GM18507 (cell line): ENCODE data around the gene OR7G3.

Experiments
- DNase-seq: peaks from one replicate; pipeline ENCODE4 v3.0.0; 2011; ENCODE audit warnings: low read depth; ENCODE audit not compliant: insufficient read length; ENCODE audit errors: extremely low spot score
- FAIRE-seq: peaks from 2 replicates; lab custom pipeline; 2011; peaks lifted over from hg19 to GRCh38; lab: Jason Lieb, UNC

OR7G3 gene

GRCh38 chr19:9126900-9127405, at the start of gene OR7G3:
Gene OR7G3, minus strand, starts transcription at chr19:9126950. Its CDS starts 0 bp downstream, at chr19:9126950.
- no peak for FAIRE-seq

DNA sequence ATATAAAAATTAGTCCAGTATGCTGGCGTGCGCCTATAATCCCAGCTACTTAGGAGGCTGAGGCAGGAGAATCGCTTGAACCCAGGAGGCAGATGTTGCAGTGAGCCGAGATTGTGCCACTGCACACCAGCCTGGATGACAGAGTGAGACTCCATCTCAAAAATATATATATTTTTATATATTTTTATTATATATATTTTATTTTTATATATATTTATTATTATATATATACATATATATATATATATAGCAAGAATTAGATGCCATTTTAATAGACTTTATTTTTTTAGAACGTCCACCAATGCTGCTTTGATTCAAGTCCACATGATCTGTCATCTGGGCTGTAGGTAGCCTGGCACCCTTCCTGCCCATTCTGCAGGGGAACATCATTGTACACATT, 48.6 kb upstream of the OR7G3 start:
- no peak for FAIRE-seq
- DNase-seq: no peak

More at GRCh38 chr19:9126900-9127405, at the start of gene OR7G3:
- no peak for DNase-seq

DNA sequence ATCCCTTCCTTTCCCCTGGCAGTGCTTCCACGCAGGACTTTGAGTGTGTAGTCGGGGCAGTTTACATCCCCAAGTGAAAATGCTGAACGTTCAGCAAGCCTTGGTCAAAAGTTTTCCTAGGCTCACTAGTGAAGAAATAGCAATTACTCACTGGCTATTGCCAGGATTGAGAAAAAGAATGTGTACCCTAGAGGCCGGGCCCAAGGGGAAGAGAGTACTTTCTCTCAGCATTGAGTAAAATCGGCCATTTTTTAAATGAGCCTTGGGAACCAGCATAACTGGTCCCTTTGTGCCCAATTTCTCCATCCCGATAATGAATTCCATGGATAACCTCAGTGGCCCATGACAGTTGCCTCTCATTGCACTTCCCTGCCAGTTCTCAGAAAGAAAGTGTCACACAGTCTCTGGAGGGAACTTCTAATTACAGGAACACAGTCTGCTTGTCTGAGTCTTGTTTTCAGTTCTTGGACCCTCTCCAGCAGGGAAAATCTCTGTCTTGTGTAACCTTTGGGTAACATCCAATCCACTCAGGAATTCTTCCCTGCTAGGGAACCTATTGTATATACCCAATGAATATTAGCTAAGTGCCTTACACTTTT, 44.7 kb upstream of the OR7G3 start:
- FAIRE-seq: no peak
- DNase-seq: no peak

- FAIRE-seq: no peak
- no peak for DNase-seq
Measured at GRCh38 chr19:9166846-9167245, 40.1 kb upstream of the OR7G3 start.

- no peak for DNase-seq
- no peak for FAIRE-seq
Measured at GRCh38 chr19:9165261-9165660, 38.5 kb upstream of the OR7G3 start.

DNA sequence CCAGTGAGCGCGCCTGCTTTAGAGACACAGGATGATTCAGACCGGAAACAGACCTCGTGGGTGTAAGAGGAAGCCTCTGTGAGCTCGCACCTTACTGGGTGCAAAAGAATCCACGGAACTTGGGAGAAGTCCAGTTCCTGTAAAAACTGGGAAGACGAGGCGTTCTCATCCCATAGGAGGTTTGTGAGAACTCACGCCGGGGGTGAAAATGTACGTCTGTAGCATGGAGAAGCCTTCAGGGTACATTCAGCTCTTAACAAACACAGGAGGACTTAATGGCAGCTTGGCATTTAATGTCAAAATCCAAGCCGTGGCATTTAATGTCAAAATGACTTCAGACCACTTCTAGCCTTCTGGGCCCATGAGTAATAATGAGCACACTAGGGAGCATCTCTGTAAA, 34.7 kb upstream of the OR7G3 start:
- no peak for FAIRE-seq
- no peak for DNase-seq

DNA sequence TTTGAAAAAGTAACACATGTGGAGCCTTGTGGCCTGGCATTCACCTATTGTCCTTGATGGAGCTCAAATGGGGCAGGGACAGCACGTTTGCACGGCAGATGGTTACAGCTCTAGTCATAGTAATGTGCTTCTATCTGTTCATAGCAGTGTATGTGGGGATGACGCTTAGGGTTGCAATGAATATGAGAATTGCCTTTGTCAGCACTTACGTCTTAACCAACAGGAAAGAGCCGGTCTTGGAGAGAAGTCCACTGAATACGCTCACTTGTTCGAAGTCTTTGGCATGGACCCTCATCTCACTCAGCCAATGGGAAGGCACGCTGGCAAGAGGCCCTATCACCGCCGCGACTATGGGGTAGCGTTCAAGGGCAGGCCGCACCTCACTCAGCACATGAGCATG, 33.1 kb upstream of the OR7G3 start:
- FAIRE-seq: no peak

GRCh38 chr19:9156304-9156703, 29.6 kb upstream of the OR7G3 start:
- FAIRE-seq: no peak
- no peak for DNase-seq

More for the DNA sequence above, 33.1 kb upstream of the OR7G3 start:
- no peak for DNase-seq

GRCh38 chr19:9155591-9155990, 28.8 kb upstream of the OR7G3 start:
- DNase-seq: no peak
- FAIRE-seq: no peak

DNA sequence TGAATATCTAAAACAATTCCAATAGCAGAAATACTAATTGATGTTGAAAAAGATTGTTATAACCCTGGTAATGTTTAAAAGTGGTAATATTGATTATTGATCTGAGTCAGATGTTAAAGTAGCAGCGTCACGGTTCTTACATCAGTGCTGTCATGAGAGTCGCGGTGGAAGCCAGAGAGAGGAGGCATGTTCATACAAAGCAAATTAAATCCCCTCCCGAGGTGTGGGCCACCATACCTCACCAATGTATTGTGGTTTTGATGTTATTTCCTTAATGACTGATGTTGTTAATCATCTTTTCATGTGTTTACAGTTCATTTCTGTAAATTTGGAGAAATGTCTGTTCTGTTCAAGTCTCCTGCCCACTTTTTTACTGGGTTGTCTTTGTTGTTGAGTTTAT, 24.6 kb upstream of the OR7G3 start:
- FAIRE-seq: no peak
- no peak for DNase-seq

GRCh38 chr19:9150650-9151049, 23.9 kb upstream of the OR7G3 start:
- no peak for FAIRE-seq
- no peak for DNase-seq

GRCh38 chr19:9149997-9150396, 23.2 kb upstream of the OR7G3 start:
- FAIRE-seq (no peak), DNase-seq (no peak)

- no peak for FAIRE-seq
- no peak for DNase-seq
Measured at GRCh38 chr19:9148697-9149096, 21.9 kb upstream of the OR7G3 start.

- no peak for DNase-seq
- FAIRE-seq: no peak
Measured at GRCh38 chr19:9146882-9147281, 20.1 kb upstream of the OR7G3 start.

DNA sequence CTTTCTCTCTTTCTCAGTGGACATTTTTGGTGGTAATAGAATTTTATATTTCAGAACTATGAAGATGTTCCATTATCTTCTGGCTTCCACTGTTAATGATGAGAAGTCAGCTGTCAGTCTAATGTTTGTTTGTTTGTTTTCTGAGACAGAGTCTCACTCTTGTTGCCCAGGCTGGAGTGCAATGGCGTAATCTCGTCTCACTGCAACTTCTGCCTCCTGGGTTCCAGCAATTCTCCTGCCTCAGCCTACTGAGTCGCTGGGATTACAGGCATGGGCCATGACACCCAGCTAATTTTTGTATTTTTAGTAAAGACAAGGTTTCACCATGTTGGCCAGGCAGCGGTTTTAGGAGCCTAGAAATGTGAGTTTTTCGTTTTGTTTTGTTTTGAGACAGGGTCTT, 18.2 kb upstream of the OR7G3 start:
- no peak for FAIRE-seq
- DNase-seq: no peak

- FAIRE-seq: peak; percentile 93
- peak; percentile 75 for DNase-seq
Measured at GRCh38 chr19:9140159-9140874, 13.6 kb upstream of the OR7G3 start, which contains the start of gene ZNF317. Gene ZNF317, plus strand, starts transcription at chr19:9140397. Its CDS starts 15,620 bp downstream, at chr19:9156017.

- DNase-seq (no peak), FAIRE-seq (no peak)
Measured at GRCh38 chr19:9139609-9140158, 12.9 kb upstream of the OR7G3 start.

GRCh38 chr19:9132422-9132821, 5.7 kb upstream of the OR7G3 start:
- DNase-seq (no peak), FAIRE-seq (no peak)

GRCh38 chr19:9130965-9131364, 4.2 kb upstream of the OR7G3 start:
- no peak for DNase-seq
- no peak for FAIRE-seq

DNA sequence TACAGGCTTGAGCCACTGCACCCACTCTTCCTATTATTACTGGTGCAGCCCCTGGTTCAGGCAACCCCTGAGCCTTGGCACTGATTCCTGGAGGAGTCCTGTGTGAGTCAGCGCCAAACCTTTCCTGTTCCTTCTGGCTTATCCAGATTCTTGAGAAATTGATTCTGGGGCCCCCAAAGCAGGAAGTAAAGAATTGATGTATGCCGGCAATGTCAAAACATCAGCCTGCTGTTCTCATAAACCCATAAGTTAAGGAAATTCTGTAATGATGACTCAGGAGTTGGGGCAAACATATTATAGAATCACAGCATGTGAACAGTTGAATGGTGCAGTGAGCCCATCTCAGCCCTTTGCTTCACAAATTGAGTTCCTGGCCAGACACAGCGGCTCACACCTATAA, 1.4 kb upstream of the OR7G3 start:
- DNase-seq (no peak), FAIRE-seq (no peak)

DNA sequence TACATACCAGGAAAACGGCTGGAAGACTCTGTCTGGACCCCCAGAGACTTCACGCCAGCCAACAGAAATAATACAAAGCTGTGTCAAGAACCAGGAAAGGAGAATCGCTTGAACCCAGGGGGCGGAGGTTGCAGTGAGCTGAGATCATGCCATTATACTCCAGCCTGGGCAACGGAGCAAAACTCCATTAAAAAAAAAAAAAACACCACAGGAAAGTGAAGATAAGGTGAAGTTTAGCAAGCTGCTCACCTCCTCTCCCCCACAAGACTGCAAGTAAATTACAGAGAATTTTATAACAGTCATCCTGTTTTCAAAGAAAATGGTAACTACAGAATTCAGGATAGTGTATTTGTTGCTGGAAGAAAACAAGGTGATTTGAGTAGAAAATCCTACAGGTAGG, 10.2 kb downstream of the OR7G3 start:
- FAIRE-seq (no peak), DNase-seq (no peak)
